HepG2 (cell line): Measurements from ENCODE around the gene CCDC33. TPM values are rescaled to one million over a fixed set of nuclear protein-coding genes. Genes with fewer than 3 reads are reported as not detected.

Experiments used
- ATF2 ChIP-seq: sonication (generic); formaldehyde crosslinking; IDR thresholded peaks from 2 replicates; pipeline ENCODE4 v1.4.0; 2020; ENCODE audit warnings: missing genetic modification reagents
- ATF3 ChIP-seq: sonication (generic); formaldehyde crosslinking; IDR thresholded peaks from 2 replicates; pipeline ENCODE4 v1.4.0; 2020; ENCODE audit warnings: missing genetic modification reagents
- BCLAF1 ChIP-seq: fragments of 450-650 bp; IDR thresholded peaks from 2 replicates; pipeline ENCODE4 v1.6.1; 2017; ENCODE audit warnings: mild to moderate bottlenecking
- FOXO1 ChIP-seq: sonication (generic); formaldehyde crosslinking; IDR thresholded peaks from 2 replicates; pipeline ENCODE4 v1.4.0; 2020; ENCODE audit warnings: missing genetic modification reagents
- HNF1A ChIP-seq, 2 experiments: sonication (generic) in 1 of 2; formaldehyde crosslinking in 1 of 2; IDR thresholded peaks; 2 replicates each; pipeline versions ENCODE4 v1.4.0 to v1.6.1; 2016 to 2020; ENCODE audit warnings: borderline replicate concordance in 1 of 2, low read depth in 1 of 2, mild to moderate bottlenecking in 1 of 2, missing genetic modification reagents in 1 of 2
- MEIS2 ChIP-seq: sonication (generic); formaldehyde crosslinking; IDR thresholded peaks from 2 replicates; pipeline ENCODE4 v1.9.0; 2021; ENCODE audit warnings: mild to moderate bottlenecking, missing genetic modification reagents
- POLR2G ChIP-seq: fragments of 200-400 bp; formaldehyde crosslinking; IDR thresholded peaks from 2 replicates; pipeline ENCODE4 v1.6.1; 2018; ENCODE audit warnings: mild to moderate bottlenecking, low read depth, low read length, moderate library complexity
- RNF2 ChIP-seq: fragments of 450-650 bp; conservative IDR thresholded peaks from 2 replicates; pipeline ENCODE4 v1.6.1; 2016; ENCODE audit warnings: low read depth
- SALL2 ChIP-seq: sonication (generic); formaldehyde crosslinking; IDR thresholded peaks from 2 replicates; pipeline ENCODE4 v1.8.1; 2023; ENCODE audit warnings: mild to moderate bottlenecking, missing genetic modification reagents, inconsistent platforms
- SP5 ChIP-seq: IDR thresholded peaks from 2 replicates; pipeline ENCODE4 v1.6.1; 2016; ENCODE audit warnings: low read depth, borderline replicate concordance
- ZBTB39 ChIP-seq: sonication (generic); formaldehyde crosslinking; IDR thresholded peaks from 2 replicates; pipeline ENCODE4 v1.5.0; 2020; ENCODE audit warnings: missing genetic modification reagents
- ZNF605 ChIP-seq: sonication (generic); formaldehyde crosslinking; IDR thresholded peaks from 2 replicates; pipeline ENCODE4 v1.8.0; 2022; ENCODE audit warnings: mild to moderate bottlenecking, missing genetic modification reagents
- ZUFSP ChIP-seq: sonication (generic); formaldehyde crosslinking; IDR thresholded peaks from 2 replicates; pipeline ENCODE4 v1.9.0; 2021; ENCODE audit warnings: missing genetic modification reagents, mild to moderate bottlenecking, borderline replicate concordance
- polyA plus RNA-seq, 8 experiments: library from polyadenylated mRNA; depleted of rRNA in 3 of 8; stranded (reverse) in 7 of 8; unstranded in 1 of 8; fragments of >200 nt; fragmentation: Illumina TruSeq in 4 of 8; extraction: Trizol in 4 of 8; gene quantifications; 2 replicates each; pipeline versions ENCODE4 v1.2.1 to v1.2.3, GENCODE V29; 2011 to 2016; ENCODE audit warnings: low read depth in 4 of 8, missing spikeins in 1 of 8, mixed read lengths in 1 of 8; ENCODE audit not compliant: insufficient read depth in 1 of 8
- total RNA-seq, 5 experiments: library from RNA; depleted of rRNA; stranded (reverse); fragments of >200 nt; fragmentation: Illumina TruSeq; extraction: Trizol; gene quantifications; 2 replicates each; pipeline ENCODE4 v1.2.3, GENCODE V29; 2016; ENCODE audit warnings: low read depth in 1 of 5

CCDC33 gene
- total and polyA plus RNA-seq, 2 of the 13 experiments (the other 11 are each of a cell fraction or from before 2014, with no cell fraction given) = 0.30 TPM; not detected in 1

GRCh38 chr15:74373731-74374647 lies 137.9 kb downstream of the CCDC33 start (continued):
- TF ChIP-seq MEIS2 (CRISPR knock-in tag) (peak; percentile 24; the same call in 1 of the 2 replicates), ATF3 (CRISPR knock-in tag) (0 out of 2 replicates have a peak, but pooled peaks have one; percentile 7), HNF1A (IDR thresholded peaks at IDR 0.05; ENCODE audit: low read depth) (no peak), HNF1A (CRISPR knock-in tag; IDR thresholded peaks at IDR 0.05; ENCODE audit: borderline replicate concordance) (0 out of 2 replicates have a peak, but pooled peaks have one; percentile 26), SP5 (CRISPR knock-in tag) (peak; percentile 46; the same call in 1 of the 2 replicates), BCLAF1 (no peak), RNF2 (peak; percentile 92), SALL2 (CRISPR knock-in tag) (no peak), FOXO1 (CRISPR knock-in tag) (no peak), ZUFSP (no peak), ZBTB39 (CRISPR knock-in tag) (peak; percentile 77; the same call in 1 of the 2 replicates), ATF2 (CRISPR knock-in tag) (0 out of 2 replicates have a peak, but pooled peaks have one; percentile 10), ZNF605 (CRISPR knock-in tag) (peak; percentile 22; the same call in 1 of the 2 replicates), POLR2G (0 out of 2 replicates have a peak, but pooled peaks have one; percentile 37)
